ENCODE measurements around the gene CKB.

CKB gene

DNA sequence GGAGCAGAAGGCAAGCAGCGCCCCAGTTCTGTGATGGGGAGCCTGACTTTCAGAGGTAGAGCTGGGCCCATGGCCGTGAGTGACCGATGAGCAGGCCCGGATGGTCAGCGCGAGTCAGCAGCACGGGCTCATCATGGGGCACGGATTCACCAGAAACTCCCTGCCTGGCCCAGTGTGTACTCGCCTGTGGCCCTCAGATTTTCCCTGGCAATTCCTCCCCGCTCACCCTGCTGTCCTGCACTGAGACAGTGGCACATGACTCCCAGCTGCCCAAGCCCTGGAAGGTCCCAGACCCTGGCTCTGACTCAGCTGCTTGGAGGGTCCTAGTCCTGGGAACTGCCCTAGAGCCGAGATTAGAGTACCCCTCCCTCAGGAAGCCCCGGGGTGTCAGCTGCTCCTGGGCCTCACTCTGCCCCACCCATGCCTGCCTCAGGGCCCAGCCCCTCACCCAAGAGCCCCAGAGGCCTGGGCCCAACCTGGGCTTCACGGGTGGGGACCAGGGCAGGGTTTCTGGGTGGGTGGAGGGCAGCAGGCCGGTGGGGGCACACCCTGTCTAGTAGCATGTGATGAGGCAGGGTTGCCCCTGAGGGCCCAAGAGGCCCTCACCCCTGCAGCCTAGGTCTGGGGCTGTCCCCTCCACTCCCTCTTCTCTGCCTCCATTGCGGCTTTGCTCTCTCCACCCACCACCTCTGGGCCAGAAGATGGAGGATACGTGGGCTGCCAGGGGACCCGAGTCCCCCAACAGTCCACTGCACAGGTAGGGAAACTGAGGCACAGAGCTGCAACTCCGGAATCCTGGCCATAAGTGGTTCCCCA lies 14.8 kb upstream of the CKB start:
- no peak for FAIRE-seq

DNA sequence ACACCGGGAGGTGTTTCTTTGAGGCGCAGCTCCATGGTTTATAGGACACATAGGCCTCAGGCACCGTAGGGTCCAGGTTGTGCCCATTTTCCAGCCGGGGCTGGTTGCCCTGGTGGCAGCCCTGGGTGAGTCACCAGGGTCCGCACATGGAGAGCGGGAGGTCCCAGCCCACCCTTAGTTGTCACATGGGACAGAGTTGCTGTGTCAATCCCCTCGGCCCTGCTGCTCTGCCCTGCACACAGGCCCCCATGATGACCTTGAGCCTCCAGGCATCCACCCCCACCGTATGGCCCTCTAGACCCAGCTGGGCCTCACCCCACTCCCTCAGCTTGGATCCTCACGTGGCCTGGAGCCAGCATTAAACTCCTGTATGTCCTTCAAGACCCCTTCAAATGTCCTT lies 14.1 kb upstream of the CKB start:
- no peak for FAIRE-seq

DNA sequence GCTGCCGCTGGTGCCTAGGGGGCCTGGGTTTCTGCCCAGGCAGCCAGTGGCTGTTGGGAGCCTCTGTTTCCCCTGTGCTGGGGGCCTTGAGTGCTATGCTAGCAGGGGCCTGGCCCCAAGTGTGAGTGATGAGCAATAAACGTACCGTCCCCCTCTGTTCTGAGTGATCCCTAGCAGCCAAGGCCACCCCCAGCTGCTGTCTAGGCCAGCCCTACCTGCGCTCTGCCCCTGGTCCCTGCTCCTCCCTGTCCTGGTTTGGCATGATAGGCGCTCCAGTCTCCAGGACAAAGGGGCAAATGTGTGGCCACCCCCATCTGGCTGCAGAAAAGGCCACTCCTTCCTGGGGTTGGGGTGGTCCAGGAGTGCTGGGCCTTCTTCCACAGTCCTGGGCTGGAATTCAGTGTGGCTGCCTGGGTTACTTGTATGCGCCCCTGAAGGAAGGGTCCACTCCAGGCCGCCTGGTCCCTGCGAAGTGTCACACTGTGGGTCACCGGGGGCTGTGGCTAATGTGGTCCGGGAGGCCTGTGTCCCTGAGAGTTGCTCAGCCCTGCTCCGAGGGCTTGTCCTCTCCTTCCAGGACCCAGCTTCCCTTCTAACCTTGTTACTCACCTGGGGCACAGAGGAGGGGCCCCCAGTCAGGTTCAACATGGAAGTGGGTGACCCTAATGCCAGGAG lies 13.4 kb upstream of the CKB start:
- FAIRE-seq, result no peak

DNA sequence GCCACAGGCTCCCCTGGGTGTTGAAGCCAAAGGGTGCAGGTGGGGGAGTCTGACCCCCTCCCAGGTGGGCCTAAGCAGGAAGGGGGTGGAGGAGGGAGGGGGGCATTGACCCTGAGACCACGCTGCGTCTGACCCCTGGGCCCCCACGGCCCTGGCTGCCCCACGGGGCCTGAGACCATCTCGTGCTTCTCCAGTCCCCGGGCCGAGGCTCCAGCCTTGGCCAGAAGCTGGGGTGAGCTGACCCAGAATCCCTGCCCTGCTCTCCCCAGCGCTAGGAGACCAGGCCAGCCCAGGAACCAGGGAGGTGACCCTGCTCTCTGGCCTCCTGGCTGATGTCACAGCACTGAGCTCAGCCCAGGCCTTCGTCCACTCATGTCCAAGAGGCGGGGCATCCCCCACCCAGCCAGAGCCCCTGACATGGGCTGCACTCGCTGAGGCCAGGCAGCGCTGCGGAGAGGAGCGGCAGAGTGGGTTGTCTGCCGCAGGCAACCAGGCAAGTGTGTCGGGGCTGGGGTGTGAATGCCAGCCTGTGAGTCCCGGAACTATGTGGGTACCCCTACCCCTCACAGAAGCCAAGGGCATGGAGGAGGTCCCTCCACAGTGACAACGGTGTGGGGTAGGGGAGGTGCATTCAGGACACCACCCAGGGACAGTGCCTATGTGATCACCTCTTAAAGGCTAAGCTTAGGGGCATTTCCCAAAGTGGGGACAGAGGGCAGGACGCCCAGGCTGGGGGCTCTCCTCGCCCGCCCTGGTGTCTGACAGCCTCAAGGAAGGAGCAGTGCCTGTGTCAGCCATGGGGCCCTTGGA lies 12.7 kb upstream of the CKB start:
- FAIRE-seq, result no peak

DNA sequence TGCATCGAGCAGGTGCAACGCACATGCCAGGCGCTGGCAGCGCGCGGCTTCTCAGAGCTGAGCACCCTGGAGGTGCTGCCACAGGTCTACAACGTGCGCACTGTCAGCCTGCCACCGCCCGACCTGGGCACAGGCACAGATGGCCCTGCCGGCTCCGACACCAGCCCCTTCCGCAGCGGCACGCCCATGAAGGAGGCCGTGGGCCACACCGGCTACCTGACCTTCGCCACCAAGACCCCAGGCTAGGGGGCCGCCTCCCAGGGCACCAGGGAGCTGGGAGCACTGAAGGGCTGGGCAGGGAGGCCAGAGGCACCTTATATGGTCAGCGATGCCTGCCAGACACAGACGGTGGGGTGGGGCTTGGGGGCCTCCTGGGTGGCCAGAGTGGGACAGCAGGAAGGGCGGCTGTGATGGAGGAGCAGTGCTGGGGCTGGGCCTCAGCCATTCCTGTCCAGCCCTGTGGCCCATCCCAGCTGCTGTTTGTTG lies 12.0 kb upstream of the CKB start:
- FAIRE-seq, result no peak

DNA sequence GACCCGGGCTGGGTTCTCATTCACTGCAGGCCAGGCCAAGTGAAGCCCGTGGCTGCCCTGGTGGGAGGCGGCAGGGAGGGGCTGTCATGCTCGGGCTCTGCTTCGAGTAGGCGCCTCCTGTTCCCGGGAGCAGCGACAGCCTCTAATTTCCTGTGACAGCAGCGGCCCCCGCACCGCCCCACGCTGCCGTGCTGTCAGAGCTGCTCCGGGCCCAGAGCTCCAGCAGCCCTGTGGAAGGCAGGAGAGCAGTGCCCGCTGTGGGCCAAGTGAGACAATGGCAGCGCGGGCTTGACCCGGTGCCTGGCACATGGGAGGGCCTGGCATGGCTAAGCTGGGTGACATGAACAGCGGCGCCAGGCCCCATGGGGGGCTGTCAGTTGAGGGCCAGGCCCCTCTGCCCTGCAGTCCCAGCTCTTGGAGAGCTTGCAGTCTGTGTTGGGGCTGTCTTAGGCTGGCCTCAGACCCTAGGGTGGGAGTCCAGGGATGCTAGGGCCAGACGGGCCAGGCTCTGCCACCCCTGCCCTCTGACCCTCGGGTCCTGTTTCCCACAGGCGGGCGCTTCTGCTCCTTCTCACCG lies 11.5 kb upstream of the CKB start:
- no peak for FAIRE-seq

DNA sequence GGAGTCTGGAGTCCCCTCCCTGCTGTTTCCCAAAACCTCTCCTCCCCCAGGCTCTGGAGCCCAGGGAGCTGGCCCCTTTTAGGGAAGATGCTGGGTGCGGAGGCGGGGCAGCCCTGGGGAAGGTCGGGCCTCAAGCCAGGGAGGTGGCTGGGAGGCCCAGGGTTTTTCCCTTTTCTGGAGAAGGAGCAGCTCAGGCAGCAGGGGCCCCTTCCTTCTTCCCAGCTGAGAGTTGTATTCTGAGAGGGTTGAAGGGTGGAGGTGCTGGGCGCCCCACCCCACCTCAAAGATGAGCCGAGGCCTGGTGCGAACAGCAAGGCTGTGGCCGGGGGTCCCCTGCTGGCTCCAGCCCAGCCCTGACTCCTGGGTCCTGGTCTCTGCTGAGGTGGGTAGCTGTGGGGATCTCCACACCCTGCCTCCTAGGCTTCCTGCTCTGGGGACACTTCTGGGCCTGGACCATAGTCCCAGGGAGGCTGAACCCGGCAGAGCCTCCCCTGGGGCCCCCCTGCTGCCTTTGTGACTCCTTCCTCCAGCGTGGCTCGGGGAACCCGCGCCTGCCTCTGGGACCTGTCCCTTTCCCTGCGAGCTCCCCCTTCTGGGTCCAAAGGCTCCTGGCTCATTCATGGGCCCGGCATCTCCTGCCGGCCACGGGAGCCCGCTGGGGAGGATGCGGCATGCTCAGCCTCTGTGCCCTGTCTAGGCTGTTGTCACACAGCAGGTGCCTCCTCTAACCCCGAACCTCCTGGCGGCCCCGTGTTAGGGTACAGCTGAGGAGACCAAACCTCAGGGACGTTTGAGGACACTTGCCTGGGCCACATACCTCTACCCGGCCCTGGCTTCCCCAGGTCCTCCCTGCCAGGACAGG lies 10.7 kb upstream of the CKB start:
- no peak for FAIRE-seq

DNA sequence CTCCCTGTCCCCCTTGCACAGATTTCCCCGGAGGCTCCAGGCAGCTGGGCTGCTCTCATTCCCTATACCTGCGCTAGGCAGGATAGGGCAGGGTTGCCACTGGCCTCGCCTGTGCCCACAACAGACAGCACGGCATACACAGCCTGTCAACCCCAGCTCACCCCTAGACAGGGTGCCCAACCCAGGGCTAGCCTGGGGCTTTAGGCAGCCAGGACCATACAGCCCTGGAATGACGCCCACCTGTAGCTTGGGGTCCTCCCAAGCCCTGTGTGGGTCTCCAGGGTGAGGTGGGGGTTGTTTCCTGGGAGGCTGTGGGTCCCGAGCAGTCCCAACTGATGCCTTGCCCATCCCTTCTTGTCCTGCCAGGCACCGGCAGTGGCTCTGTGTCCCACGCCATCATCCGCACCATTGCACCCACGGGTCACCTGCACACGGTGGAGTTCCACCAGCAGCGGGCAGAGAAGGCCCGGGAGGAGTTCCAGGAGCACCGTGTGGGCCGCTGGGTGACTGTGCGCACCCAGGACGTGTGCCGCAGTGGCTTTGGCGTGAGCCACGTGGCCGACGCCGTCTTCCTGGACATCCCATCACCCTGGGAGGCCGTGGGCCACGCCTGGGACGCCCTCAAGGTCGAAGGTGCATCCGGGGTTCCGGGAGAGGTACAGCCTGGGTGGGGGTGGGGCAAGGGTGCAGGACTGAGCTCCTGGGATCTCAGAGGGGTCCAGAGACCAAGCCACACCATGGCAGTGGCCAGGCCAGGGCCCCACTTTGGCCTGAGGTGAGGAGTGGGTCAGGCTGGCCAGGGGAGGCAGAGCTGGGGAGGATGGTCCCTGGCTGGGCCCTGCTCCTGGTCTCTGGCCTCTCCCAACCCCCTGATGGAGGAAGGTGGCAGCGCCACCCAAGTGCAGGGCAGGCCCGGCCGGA lies 9.8 kb upstream of the CKB start:
- FAIRE-seq, result no peak

DNA sequence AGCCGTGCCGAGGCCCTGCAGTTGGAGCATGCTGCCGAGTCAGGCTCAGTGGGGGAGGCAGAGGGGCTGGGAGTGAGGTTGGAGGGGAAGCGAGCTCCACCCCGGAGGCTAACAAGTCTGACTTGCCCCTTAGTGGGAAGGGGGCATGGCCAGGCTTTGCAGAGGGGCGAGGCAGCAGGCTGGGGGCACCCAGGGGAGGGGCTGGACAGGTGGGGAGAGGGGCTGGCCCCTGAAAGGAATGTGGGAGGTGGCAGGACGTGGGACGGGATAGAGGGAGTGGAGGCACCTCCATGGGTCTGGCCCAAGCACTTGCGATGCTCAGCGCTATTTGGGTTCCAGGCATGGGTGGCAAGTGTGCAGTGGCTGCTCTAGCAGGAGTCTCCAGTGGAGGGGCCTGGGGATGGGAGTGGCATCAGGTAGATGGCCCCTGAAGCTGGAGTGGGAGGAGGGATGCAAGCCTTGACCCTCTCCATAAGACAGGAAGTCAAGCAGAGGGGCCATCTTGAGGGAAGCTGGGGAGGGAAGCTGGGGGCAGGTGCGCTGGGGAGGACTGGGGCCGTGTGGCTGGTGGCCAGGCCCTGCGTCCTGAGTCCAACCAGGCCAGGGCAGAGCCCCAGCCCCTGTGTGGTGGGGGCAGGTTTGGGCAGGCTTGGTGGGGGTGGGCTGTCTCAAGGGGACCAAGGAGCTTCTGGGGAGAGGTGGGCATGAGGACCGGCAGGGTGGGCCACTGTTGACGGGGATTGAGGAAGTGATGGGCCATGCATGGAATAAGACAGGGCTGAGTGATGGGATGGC lies 9.0 kb upstream of the CKB start:
- no peak for FAIRE-seq

DNA sequence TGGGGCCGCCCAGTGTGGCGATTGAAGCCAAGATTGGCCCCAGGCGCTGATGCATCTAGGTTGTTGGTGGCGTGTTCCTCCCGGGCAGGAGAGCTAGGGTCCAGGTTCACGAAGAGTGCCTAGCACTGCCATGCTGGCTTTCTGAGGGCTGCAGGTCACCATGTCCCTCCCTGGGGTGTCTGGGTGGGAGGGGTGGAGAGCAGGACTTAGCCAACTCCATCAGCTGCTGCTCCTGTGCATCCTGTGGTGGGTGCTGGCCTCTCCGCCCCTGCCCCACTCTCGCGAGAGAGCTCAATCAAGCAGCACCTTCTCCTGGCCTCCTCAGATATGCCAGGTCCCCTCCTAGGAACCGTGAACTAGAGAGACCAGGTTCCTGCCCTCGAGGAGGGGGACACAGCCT lies 8.2 kb upstream of the CKB start:
- no peak for FAIRE-seq

DNA sequence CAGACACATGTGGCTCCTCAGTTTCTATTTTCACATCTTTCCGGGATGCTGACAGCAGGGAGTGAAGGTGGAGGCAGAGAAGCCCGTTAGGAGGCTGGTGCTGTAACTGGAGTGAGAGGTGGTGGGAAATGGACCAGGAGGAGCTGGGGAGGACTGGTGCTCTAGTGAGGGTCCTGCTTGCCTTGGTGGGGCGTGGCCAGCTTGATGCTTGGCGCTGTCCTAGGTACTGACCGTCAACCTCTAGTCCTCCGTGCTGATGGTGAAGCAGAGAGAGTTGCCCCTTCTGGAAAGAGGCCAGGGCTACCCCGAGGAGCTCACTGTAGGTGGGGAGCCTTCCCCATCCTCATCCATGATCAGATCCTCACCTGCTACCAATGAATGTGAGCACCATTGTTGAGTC lies 7.8 kb upstream of the CKB start:
- FAIRE-seq, result no peak

DNA sequence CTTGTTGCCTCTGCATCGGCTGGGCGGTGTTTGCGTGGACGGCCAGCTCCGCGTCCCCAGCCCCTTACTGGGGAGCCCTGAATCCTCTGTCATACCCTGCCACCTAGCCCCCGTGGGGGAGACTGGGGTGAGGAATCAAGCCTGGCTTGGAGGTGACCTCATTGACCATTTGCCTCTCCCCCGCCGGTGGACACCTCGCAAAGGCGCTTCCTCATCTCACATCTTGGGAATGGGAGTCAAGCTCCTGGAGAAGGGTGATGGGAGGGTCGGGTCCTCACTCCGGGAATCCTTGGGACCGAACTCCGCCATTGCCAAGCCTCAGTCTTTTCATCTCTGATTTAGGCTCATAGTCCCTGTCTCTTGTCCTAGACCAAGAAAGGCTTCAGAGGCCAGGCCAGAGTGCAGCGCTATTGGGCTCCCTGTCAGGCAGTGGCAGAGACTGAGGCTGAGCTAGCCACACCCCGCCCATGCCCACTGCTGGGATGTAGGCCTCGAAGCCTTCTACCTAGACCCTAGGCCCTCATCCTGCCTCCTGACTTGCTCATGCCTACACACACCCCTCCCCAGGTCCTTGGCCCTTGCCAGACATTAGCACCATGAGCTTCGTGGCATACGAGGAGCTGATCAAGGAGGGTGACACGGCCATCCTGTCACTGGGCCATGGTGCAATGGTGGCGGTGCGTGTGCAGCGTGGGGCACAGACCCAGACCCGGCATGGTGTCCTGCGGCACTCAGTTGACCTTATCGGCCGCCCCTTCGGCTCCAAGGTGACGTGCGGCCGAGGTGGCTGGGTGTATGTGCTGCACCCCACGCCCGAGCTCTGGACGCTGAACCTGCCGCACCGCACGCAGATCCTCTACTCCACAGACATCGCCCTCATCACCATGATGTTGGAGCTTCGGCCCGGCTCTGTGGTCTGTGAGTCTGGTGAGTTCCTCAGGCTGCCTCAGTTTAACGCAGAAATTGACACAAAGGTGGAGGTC lies 7.0 kb upstream of the CKB start:
- no peak for FAIRE-seq

DNA sequence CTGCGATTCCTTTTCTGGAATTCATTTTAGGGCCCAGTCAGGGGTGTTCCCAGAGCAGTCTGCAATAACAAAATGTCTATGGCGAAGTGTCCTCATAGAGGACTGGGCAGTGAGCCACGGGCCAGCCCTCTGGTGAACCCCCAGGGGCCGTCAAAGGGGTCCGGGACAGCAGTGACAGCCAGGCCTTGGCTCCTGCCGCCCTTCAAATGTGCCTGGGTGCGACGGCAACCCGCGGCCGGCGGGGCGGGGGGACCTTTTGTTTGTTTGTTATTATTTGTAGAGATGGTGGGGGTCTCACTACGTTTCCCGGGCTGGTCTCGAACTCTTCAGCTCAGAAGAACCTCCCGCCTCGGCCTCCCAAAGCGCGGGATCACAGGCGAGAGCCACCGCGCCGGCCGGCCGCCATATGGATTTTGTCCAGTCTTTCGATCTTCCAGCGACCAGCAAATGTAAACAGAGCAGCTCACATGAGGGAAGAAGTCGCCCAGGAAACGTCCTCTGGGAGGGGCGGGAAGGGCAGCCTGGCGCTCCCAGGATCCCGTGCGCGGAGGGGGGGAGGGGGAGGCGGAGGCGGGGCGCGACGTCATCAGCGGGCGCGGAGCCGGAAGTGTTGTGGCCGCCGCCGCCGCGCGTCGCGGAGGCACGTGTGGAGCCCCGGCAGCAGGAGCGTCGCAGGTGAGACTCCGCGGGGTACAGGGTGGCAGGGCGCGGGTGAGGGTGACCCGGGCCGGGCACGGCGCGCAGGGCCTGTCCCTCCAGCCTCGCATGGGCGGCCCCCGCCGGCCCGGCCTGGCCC lies 6.2 kb upstream of the CKB start, which contains the start of gene TRMT61A:
Gene TRMT61A, plus strand, starts transcription at position 610 of the 796 bp plus-strand sequence. CDS start 783 bp downstream, outside the sequence.
- no peak for FAIRE-seq

DNA sequence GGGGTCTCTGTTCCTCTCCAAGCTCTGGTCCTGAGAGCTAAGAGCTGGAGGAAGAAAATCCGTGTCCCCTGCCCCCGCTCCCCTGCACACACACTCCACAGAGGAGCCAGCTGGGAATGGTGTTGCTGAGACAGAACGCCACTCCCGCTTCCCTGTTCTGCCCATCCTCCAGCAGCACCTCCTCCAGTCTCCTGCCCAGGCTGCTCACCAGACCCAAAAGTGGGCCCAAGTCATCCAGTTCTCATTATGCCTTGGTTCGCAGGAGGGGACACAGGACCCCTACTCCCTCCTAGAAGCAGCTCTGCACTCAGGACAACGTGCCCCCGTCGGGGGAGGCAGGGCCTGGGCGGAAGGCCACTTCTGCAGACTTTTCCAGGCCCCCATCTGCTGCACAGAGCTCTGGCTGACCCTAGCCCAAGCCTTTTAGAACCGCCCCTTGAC lies 5.5 kb upstream of the CKB start:
- FAIRE-seq, result no peak

DNA sequence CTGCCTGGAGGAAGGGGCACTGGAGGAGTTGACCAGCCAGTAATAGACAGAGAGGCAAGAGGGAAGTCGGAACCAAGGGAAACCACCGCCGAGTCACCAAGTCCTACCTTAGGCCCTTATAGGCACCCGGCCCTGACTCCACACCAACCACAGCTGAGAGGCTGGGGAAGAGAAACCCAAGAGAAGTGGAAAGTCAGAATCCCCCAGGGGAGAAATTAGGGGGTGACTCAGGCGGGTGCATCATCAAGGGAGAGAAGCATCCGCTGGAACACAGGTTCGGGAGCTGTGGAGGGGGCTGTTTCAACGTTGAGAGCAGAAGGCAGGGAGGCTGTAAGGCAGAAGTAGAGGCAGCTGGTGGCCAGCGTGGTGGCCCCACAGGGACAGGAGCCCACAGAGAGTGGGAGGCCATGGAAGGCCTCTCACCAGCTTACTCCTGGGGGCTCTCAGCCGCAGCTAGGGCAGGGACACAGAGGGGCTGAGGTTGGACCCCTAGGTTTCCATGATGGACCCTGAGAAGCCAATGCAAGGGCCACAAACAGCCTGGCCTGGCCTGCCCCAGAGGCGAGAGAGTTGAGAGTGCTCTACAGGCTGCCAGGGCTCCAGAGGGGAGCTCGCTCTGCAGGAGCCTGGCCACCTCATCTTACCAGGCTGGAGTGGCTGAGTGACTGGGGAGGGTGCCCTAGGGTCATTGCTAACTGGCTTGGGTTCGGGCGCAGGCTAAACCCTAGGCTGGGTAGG lies 4.9 kb upstream of the CKB start:
- FAIRE-seq, result no peak

DNA sequence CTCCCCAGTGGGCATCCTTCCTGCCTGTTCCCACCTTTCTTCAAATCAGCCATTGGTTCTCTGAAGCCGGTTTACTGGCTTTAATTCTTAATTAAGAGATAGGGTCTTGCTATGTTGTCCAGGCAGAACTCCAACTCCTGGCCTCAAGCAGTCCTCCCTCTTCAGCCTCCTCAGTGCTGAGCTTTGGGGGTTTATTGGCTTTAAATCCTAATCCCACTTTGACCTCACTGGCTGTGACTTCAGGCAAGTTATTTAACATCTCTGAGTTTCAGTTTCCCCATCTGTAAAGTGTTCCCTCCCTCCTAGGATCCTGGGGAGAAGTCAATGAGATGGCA lies 4.3 kb upstream of the CKB start:
- no peak for FAIRE-seq

DNA sequence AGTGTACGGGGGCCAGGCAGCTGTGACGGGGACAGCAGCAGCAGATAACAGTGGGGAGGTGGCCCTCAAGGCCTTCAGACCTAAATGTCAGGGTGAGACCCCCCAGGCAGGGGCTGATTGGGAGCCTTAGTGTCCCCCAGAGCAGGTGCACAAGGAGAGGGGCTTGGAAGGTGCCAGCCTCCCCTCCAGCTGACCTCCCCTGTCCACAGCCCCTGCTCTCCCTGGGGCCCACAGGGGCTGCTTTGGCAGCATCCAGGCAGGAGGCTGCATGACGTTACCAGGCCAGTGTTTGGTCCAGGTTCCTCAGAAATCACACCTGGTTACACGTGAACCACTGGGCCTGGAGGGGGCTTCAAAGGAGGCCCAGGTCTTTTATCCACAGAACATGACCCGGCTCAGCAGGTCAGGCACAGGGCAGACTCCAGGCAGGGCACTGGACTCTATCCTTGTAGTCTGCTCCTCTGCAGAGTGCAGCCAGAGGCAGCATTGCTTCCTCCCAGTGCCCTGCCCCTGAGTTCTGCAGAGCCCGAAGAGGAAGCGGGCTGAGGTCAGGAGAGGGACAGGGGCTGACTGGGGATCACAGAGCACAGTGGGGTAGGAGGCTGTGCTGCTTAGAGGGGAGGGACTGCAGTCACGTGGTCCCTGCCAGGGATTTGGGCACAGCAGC lies 3.8 kb upstream of the CKB start:
- no peak for FAIRE-seq
